ENCODE results near the gene GSN. TPM values are rescaled to one million over a fixed set of nuclear protein-coding genes. Genes with fewer than 3 reads are reported as not detected.

Gene GSN
- total RNA-seq, 4 donors from 2014 or later: 487 to 785 (median 662) TPM

DNA sequence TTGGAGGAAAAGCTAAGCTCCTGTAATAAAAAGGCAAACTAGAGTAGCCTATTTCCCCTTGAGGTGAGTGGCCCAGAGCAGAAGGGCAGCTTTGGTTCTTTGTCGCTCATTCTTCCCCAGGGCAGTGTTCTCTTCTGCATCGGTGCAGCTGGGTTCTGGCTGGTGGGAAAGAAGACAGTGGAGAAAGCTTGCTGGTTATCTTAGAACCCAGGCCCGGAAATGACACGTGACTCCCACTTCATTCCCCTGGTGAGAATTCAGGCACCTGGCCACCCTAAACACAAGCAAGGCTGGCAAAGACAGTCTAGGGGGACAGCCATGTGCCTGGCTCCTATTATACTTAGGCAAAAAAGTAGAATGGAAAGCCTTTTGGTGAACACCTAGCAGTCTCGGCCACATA lies 32.5 kb upstream of the GSN start:
- no peak for ATAC-seq
- Histone ChIP-seq H3K27me3 (no peaks in the 10 kb centered on the region), H3K36me3 (no peaks in the 10 kb centered on the region), H3K9me3 (no peaks in the 10 kb centered on the region), H3K27ac (no peak overlapping the region), H3K4me3 (no peak overlapping the region), H3K4me1 (no peaks in the 10 kb centered on the region)
- DNase-seq: no peak
- no peak for TF ChIP-seq POLR2A (IDR thresholded peaks at IDR 0.05)
- TF ChIP-seq, protein P1, sequence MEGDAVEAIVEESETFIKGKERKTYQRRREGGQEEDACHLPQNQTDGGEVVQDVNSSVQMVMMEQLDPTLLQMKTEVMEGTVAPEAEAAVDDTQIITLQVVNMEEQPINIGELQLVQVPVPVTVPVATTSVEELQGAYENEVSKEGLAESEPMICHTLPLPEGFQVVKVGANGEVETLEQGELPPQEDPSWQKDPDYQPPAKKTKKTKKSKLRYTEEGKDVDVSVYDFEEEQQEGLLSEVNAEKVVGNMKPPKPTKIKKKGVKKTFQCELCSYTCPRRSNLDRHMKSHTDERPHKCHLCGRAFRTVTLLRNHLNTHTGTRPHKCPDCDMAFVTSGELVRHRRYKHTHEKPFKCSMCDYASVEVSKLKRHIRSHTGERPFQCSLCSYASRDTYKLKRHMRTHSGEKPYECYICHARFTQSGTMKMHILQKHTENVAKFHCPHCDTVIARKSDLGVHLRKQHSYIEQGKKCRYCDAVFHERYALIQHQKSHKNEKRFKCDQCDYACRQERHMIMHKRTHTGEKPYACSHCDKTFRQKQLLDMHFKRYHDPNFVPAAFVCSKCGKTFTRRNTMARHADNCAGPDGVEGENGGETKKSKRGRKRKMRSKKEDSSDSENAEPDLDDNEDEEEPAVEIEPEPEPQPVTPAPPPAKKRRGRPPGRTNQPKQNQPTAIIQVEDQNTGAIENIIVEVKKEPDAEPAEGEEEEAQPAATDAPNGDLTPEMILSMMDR (IDR thresholded peaks at IDR 0.05 in 4 of 5, conservative IDR thresholded peaks at IDR 0.05 in 1 of 5): no peak
- intact Hi-C loops (cut with DNase I; ENCODE audit: low total_unique reads): no loop called here
- in situ Hi-C loops (cut with MboI; ENCODE audit: low sequenced_read_pairs in 4 of 4): no loop called here

DNA sequence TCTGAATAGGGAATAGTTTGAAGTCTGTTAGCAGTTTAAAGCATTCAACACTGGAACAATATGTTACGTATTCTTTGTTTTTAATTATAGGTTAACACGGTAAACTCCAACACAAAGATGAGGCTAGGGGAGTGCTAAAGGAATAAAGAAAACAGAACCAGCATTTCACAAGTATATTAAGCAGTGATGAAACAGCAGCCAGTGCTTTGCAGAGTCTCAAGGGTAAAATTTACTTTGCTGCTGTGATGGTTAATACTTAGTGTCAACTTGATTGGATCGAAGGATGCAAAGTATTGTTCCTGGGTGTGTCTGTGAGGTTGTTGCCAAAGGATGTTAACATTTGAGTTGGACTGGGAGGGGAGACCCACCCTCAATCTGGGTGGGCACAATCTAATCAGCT lies 30.0 kb upstream of the GSN start:
- TF ChIP-seq POLR2A (IDR thresholded peaks at IDR 0.05): no peak
- TF ChIP-seq, protein P1 (IDR thresholded peaks at IDR 0.05 in 4 of 5, conservative IDR thresholded peaks at IDR 0.05 in 1 of 5): no peak
- in situ Hi-C loops (cut with MboI; ENCODE audit: low sequenced_read_pairs in 4 of 4) (no loop called here), intact Hi-C loops (cut with DNase I; ENCODE audit: low total_unique reads) (no loop called here)
- H3K36me3 ChIP-seq: no peaks in the 10 kb centered on the region
- no peaks in the 10 kb centered on the region for H3K9me3 ChIP-seq
- no peaks in the 10 kb centered on the region for H3K27me3 ChIP-seq
- no peaks in the 10 kb centered on the region for H3K4me1 ChIP-seq
- no peak for ATAC-seq
- no peak for DNase-seq
- no peak overlapping the region for H3K27ac ChIP-seq
- no peak overlapping the region for H3K4me3 ChIP-seq

DNA sequence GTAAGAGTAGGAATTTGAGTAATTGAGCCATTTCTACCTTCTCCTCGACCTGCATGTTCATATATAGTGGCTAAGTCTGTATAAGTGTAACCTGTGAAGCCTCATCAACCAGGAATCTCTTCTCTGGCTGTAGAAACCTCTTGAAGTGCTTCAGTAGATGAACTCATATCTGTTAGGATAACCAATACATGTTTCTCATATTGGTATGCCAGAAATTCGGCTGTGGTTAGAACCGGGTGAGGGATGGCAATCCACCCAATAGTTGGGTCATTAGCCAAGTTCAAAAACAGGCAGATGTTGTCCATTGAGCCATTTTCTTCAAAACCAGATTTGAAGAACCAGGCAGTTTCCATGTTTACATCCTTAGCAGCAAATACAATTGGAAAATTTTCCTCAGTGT lies 28.9 kb upstream of the GSN start:
- DNase-seq: no peak
- Histone ChIP-seq H3K9me3 (no peaks in the 10 kb centered on the region), H3K4me3 (no peak overlapping the region), H3K27ac (no peak overlapping the region), H3K4me1 (no peaks in the 10 kb centered on the region), H3K36me3 (no peaks in the 10 kb centered on the region), H3K27me3 (no peaks in the 10 kb centered on the region)
- ATAC-seq: no peak
- TF ChIP-seq POLR2A (IDR thresholded peaks at IDR 0.05): no peak
- TF ChIP-seq, protein P1 (IDR thresholded peaks at IDR 0.05 in 4 of 5, conservative IDR thresholded peaks at IDR 0.05 in 1 of 5): no peak
- in situ Hi-C loops (cut with MboI; ENCODE audit: low sequenced_read_pairs in 4 of 4): no loop called here
- intact Hi-C loops (cut with DNase I; ENCODE audit: low total_unique reads): no loop called here

DNA sequence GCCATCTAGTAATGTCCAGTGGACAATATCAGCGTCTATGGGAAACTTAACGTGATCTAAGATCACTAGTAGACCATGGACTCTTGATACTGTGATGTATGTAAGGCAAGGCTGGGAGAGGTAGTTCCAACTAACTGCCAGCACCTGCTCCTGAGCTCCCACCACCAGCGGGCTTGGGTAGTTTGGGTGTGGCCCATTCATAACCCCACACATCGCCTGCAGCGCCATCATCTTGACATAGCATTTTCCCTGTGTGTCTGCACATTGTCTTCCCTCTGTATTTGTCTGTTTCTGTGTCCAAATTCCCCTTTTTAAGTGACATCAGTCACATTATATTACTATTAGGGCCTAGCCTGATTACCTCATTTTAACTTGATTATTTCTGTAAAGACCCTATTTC lies 28.1 kb upstream of the GSN start:
- peaks cover 0 to 5% (median 0%) of the 10 kb centered on the region in 3 donors for H3K9me3 ChIP-seq
- intact Hi-C loops (cut with DNase I; ENCODE audit: low total_unique reads): no loop called here
- no peak for ATAC-seq
- DNase-seq: no peak
- no peaks in the 10 kb centered on the region for H3K36me3 ChIP-seq
- H3K27me3 ChIP-seq: no peaks in the 10 kb centered on the region
- H3K4me1 ChIP-seq: no peaks in the 10 kb centered on the region
- in situ Hi-C loops (cut with MboI; ENCODE audit: low sequenced_read_pairs in 4 of 4): no loop called here
- no peak overlapping the region for H3K27ac ChIP-seq
- TF ChIP-seq, protein P1 (IDR thresholded peaks at IDR 0.05 in 4 of 5, conservative IDR thresholded peaks at IDR 0.05 in 1 of 5): no peak
- no peak for TF ChIP-seq POLR2A (IDR thresholded peaks at IDR 0.05)
- no peak overlapping the region for H3K4me3 ChIP-seq

DNA sequence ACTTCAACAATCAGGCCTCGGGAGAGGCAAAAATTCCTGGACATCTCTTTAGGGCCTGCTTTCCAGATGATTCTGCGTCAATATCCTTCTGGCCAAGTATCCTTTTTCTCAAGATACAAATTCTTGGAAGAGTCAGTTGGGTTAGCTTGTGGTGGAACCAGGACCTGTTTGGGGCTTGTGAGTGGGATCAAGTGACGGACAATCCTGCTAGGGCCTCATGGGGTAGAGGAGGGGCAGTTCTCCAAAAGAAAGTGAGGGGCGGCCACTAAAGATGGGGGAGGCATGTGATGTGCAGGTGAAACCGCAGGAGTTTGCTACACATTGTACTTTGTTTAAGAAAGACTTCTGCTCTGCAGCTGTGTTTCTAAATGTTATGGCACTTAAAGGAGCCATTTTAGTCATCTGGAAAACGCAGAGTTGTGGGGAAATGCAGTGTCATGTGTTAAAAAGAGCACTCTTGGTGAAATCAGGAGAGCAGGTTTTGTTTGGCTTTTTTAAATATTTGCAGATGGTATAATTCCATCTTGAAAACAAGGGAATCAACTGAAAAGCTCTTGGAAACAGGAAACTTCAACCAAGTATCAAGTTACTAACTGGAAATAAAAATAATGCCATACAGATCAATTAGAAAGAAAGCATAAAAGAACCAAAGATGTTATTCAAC lies 27.4 kb upstream of the GSN start:
- ATAC-seq (no peak), DNase-seq (no peak)
- TF ChIP-seq POLR2A (IDR thresholded peaks at IDR 0.05): no peak
- TF ChIP-seq, protein P1 (IDR thresholded peaks at IDR 0.05 in 4 of 5, conservative IDR thresholded peaks at IDR 0.05 in 1 of 5): no peak

More for the DNA sequence above, 27.4 kb upstream of the GSN start:
- Histone ChIP-seq H3K27ac (no peak overlapping the region), H3K4me3 (no peak overlapping the region), H3K9me3 (peaks cover 0 to 5% (median 0%) of the 10 kb centered on the region in 3 donors), H3K36me3 (no peaks in the 10 kb centered on the region), H3K4me1 (no peaks in the 10 kb centered on the region), H3K27me3 (no peaks in the 10 kb centered on the region)
- intact Hi-C loops (cut with DNase I; ENCODE audit: low total_unique reads): no loop called here
- in situ Hi-C loops (cut with MboI; ENCODE audit: low sequenced_read_pairs in 4 of 4): no loop called here
